ENCODE data around the gene GATAD2A. TPM values are rescaled to one million over a fixed set of nuclear protein-coding genes. Genes with fewer than 3 reads are reported as not detected.

Gene GATAD2A
- polyA plus RNA-seq, 2 donors: 13.9 to 21.0 TPM

- peaks cover 0 to 2% of the 10 kb centered on the region in 2 donors for H3K9me3 ChIP-seq (ENCODE audit: control insufficient read depth in 2 of 2, insufficient read depth in 1 of 2, low read depth in 1 of 2, low read length in 1 of 2)
- no peak overlapping the region for H3K4me3 ChIP-seq (ENCODE audit: low read depth in 1 of 2, low read length in 2 of 2)
- H3K36me3 ChIP-seq (ENCODE audit: control insufficient read depth in 2 of 2, insufficient read depth in 2 of 2, low read length in 1 of 2): no peaks in the 10 kb centered on the region
- H3K27ac ChIP-seq (ENCODE audit: low read depth in 2 of 2, low read length in 1 of 2): no peak overlapping the region
- H3K27me3 ChIP-seq (ENCODE audit: control insufficient read depth in 1 of 2, insufficient read depth in 2 of 2, low read length in 2 of 2): no peaks in the 10 kb centered on the region
- peaks cover 0 to 2% of the 10 kb centered on the region in 2 donors for H3K4me1 ChIP-seq (ENCODE audit: control insufficient read depth in 2 of 2, insufficient read depth in 2 of 2, low read length in 1 of 2)
- 36 to 44% methylated on average over 12 to 15 of the region's 15 CpGs for WGBS, 2 donors
These were observed 142.3 kb downstream of the GATAD2A start for GRCh38 chr19:19547674-19548336.

DNA sequence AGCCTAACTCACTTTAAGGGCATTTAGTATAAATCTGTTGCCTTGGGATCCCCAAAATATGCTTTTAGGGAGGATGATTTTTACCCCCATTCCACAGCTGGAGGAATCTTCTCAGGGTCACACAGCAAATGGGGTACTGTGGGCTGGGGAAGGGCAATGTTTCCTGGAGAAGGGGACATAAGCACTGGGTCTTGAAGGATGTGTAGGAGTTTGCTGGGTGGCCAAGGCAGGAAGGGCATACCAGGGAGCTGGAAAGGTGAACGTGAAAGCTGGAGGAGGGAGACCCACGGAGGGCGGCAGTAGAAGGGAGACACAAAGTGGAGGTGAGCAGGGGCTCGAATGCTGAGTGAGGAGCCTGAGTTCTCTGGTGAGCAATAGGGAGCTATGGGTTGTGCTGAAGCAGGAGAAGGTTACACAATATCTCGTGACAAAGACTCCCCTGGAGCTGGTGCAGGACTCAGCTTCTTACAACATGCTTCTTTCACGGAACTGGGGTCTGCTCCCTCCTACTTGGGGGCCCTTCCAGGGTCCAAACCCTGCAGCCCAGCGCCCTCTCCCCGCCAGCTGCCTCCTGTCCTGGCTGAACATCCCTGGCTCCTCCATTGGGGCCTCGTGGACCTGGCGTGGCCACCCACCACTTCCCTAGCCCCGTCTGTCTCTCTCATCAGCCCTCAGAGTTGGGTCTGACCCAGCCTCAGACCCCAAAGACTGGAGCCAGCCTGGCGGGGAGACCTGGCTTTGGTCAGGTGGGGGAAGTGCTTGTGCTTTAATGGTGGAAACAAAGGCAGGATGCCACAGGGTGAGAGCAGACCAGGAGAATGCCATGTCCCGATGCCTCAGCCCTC lies 143.7 kb downstream of the GATAD2A start:
- H3K27me3 ChIP-seq (ENCODE audit: control insufficient read depth in 1 of 2, insufficient read depth in 2 of 2, low read length in 2 of 2): no peaks in the 10 kb centered on the region
- 66 to 67% methylated on average over 13 of the region's 13 CpGs for WGBS, 2 donors

GRCh38 chr19:19549804-19550464 lies 144.5 kb downstream of the GATAD2A start:
- 59 to 66% methylated on average over 23 of the region's 23 CpGs for WGBS, 2 donors
- H3K36me3 ChIP-seq (ENCODE audit: control insufficient read depth in 2 of 2, insufficient read depth in 2 of 2, low read length in 1 of 2): no peaks in the 10 kb centered on the region
- peaks cover 0 to 2% of the 10 kb centered on the region in 2 donors for H3K9me3 ChIP-seq (ENCODE audit: control insufficient read depth in 2 of 2, insufficient read depth in 1 of 2, low read depth in 1 of 2, low read length in 1 of 2)
- no peak overlapping the region for H3K4me3 ChIP-seq (ENCODE audit: low read depth in 1 of 2, low read length in 2 of 2)
- peaks cover 0 to 2% of the 10 kb centered on the region in 2 donors for H3K4me1 ChIP-seq (ENCODE audit: control insufficient read depth in 2 of 2, insufficient read depth in 2 of 2, low read length in 1 of 2)
- H3K27ac ChIP-seq (ENCODE audit: low read depth in 2 of 2, low read length in 1 of 2): no peak overlapping the region
- no peaks in the 10 kb centered on the region for H3K27me3 ChIP-seq (ENCODE audit: control insufficient read depth in 1 of 2, insufficient read depth in 2 of 2, low read length in 2 of 2)

More for the DNA sequence above, 143.7 kb downstream of the GATAD2A start:
- H3K4me1 ChIP-seq (ENCODE audit: control insufficient read depth in 2 of 2, insufficient read depth in 2 of 2, low read length in 1 of 2): peaks cover 0 to 2% of the 10 kb centered on the region in 2 donors
- H3K36me3 ChIP-seq (ENCODE audit: control insufficient read depth in 2 of 2, insufficient read depth in 2 of 2, low read length in 1 of 2): no peaks in the 10 kb centered on the region
- H3K4me3 ChIP-seq (ENCODE audit: low read depth in 1 of 2, low read length in 2 of 2): no peak overlapping the region
- no peak overlapping the region for H3K27ac ChIP-seq (ENCODE audit: low read depth in 2 of 2, low read length in 1 of 2)
- peaks cover 0 to 2% of the 10 kb centered on the region in 2 donors for H3K9me3 ChIP-seq (ENCODE audit: control insufficient read depth in 2 of 2, insufficient read depth in 1 of 2, low read depth in 1 of 2, low read length in 1 of 2)

DNA sequence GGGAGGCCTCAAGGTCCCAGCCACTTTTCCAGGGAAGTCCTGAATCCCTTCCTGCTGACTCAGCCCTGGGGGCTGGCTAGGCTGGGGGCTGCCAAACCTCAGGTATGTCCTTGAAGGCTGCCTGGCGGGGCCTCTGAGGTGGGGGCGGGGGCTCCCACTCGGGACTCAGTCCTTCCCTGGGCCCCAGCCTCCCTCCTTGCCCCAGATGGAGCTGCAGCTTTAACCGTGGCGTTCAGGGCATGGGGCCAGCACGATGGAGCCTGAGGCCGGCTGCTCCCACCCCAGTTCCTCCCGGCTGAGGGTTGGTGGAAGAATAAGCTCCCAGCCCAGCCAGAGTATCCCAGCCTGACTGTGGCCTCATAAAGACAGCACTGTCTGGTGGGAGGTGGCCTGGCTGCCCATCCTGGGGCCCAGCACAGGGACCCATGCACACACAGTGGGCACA lies 145.0 kb downstream of the GATAD2A start:
- H3K27ac ChIP-seq (ENCODE audit: low read depth in 2 of 2, low read length in 1 of 2): no peak overlapping the region
- no peak overlapping the region for H3K4me3 ChIP-seq (ENCODE audit: low read depth in 1 of 2, low read length in 2 of 2)
- H3K36me3 ChIP-seq (ENCODE audit: control insufficient read depth in 2 of 2, insufficient read depth in 2 of 2, low read length in 1 of 2): no peaks in the 10 kb centered on the region
- WGBS, 2 donors: 42 to 45% methylated on average over 8 of the region's 8 CpGs
- H3K9me3 ChIP-seq (ENCODE audit: control insufficient read depth in 2 of 2, insufficient read depth in 1 of 2, low read depth in 1 of 2, low read length in 1 of 2): peaks cover 0 to 2% of the 10 kb centered on the region in 2 donors
- no peaks in the 10 kb centered on the region for H3K27me3 ChIP-seq (ENCODE audit: control insufficient read depth in 1 of 2, insufficient read depth in 2 of 2, low read length in 2 of 2)
- H3K4me1 ChIP-seq (ENCODE audit: control insufficient read depth in 2 of 2, insufficient read depth in 2 of 2, low read length in 1 of 2): peaks cover 0 to 2% of the 10 kb centered on the region in 2 donors

- Histone ChIP-seq H3K27me3 (ENCODE audit: control insufficient read depth in 1 of 2, insufficient read depth in 2 of 2, low read length in 2 of 2) (no peaks in the 10 kb centered on the region), H3K4me1 (ENCODE audit: control insufficient read depth in 2 of 2, insufficient read depth in 2 of 2, low read length in 1 of 2) (peaks cover 0 to 2% of the 10 kb centered on the region in 2 donors), H3K4me3 (ENCODE audit: low read depth in 1 of 2, low read length in 2 of 2) (no peak overlapping the region), H3K36me3 (ENCODE audit: control insufficient read depth in 2 of 2, insufficient read depth in 2 of 2, low read length in 1 of 2) (no peaks in the 10 kb centered on the region), H3K27ac (ENCODE audit: low read depth in 2 of 2, low read length in 1 of 2) (no peak overlapping the region), H3K9me3 (ENCODE audit: control insufficient read depth in 2 of 2, insufficient read depth in 1 of 2, low read depth in 1 of 2, low read length in 1 of 2) (peaks cover 0 to 2% of the 10 kb centered on the region in 2 donors)
- WGBS, 2 donors: 74 to 78% methylated on average over 10 of the region's 10 CpGs
These were observed 145.7 kb downstream of the GATAD2A start for GRCh38 chr19:19550972-19551852.

GRCh38 chr19:19551853-19552192 lies 146.3 kb downstream of the GATAD2A start:
- no peak overlapping the region for H3K27ac ChIP-seq (ENCODE audit: low read depth in 2 of 2, low read length in 1 of 2)
- H3K4me3 ChIP-seq (ENCODE audit: low read depth in 1 of 2, low read length in 2 of 2): no peak overlapping the region
- H3K4me1 ChIP-seq (ENCODE audit: control insufficient read depth in 2 of 2, insufficient read depth in 2 of 2, low read length in 1 of 2): peaks cover 0 to 2% of the 10 kb centered on the region in 2 donors
- no peaks in the 10 kb centered on the region for H3K27me3 ChIP-seq (ENCODE audit: control insufficient read depth in 1 of 2, insufficient read depth in 2 of 2, low read length in 2 of 2)
- WGBS, 2 donors: 71 to 75% methylated on average over 14 of the region's 14 CpGs
- peaks cover 0 to 2% of the 10 kb centered on the region in 2 donors for H3K9me3 ChIP-seq (ENCODE audit: control insufficient read depth in 2 of 2, insufficient read depth in 1 of 2, low read depth in 1 of 2, low read length in 1 of 2)
- H3K36me3 ChIP-seq (ENCODE audit: control insufficient read depth in 2 of 2, insufficient read depth in 2 of 2, low read length in 1 of 2): no peaks in the 10 kb centered on the region

GRCh38 chr19:19552798-19553197 lies 147.3 kb downstream of the GATAD2A start:
- H3K27ac ChIP-seq (ENCODE audit: low read depth in 2 of 2, low read length in 1 of 2): no peak overlapping the region
- peaks cover 0 to 2% of the 10 kb centered on the region in 2 donors for H3K9me3 ChIP-seq (ENCODE audit: control insufficient read depth in 2 of 2, insufficient read depth in 1 of 2, low read depth in 1 of 2, low read length in 1 of 2)
- WGBS, 2 donors: 50 to 52% methylated on average over 6 of the region's 6 CpGs
- no peaks in the 10 kb centered on the region for H3K4me1 ChIP-seq (ENCODE audit: control insufficient read depth in 2 of 2, insufficient read depth in 2 of 2, low read length in 1 of 2)
- H3K4me3 ChIP-seq (ENCODE audit: low read depth in 1 of 2, low read length in 2 of 2): no peak overlapping the region
- no peaks in the 10 kb centered on the region for H3K36me3 ChIP-seq (ENCODE audit: control insufficient read depth in 2 of 2, insufficient read depth in 2 of 2, low read length in 1 of 2)
- H3K27me3 ChIP-seq (ENCODE audit: control insufficient read depth in 1 of 2, insufficient read depth in 2 of 2, low read length in 2 of 2): no peaks in the 10 kb centered on the region

GRCh38 chr19:19553670-19554069 lies 148.2 kb downstream of the GATAD2A start:
- WGBS, 2 donors: 88 to 90% methylated on average over 10 of the region's 10 CpGs
- Histone ChIP-seq H3K4me1 (ENCODE audit: control insufficient read depth in 2 of 2, insufficient read depth in 2 of 2, low read length in 1 of 2) (no peaks in the 10 kb centered on the region), H3K36me3 (ENCODE audit: control insufficient read depth in 2 of 2, insufficient read depth in 2 of 2, low read length in 1 of 2) (no peaks in the 10 kb centered on the region)

More at GRCh38 chr19:19553670-19554069, 148.2 kb downstream of the GATAD2A start:
- Histone ChIP-seq H3K4me3 (ENCODE audit: low read depth in 1 of 2, low read length in 2 of 2) (no peak overlapping the region), H3K27ac (ENCODE audit: low read depth in 2 of 2, low read length in 1 of 2) (no peak overlapping the region), H3K9me3 (ENCODE audit: control insufficient read depth in 2 of 2, insufficient read depth in 1 of 2, low read depth in 1 of 2, low read length in 1 of 2) (peaks cover 0 to 2% of the 10 kb centered on the region in 2 donors), H3K27me3 (ENCODE audit: control insufficient read depth in 1 of 2, insufficient read depth in 2 of 2, low read length in 2 of 2) (no peaks in the 10 kb centered on the region)

Data from esophagus (tissue), 2 donors.